Measurements from ENCODE around the gene TIAM1. TPM values are rescaled to one million over a fixed set of nuclear protein-coding genes. Genes with fewer than 3 reads are reported as not detected.

Gene TIAM1
- polyA plus RNA-seq, 2 of the 4 experiments (the other 2 are of a cell fraction): 0.23 to 0.40 TPM

DNA sequence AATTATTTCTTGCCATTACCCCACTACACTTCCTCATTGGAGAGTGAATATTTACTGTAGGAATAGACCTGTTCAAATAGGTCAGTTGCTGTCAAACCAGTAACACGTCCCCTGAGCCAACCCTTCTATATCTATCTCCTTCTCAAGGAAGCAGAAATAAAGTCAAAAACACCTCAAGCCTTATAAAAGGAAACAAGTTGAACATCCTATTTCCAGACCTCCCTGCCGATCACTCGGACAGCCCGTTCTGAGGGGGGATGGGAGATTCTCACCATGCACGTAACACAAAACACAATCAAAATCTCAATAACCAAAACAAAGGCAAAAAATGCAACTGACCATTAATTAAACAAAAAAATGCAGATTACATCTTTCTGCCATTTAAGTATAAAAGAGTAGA, 184.3 kb downstream of the TIAM1 start:
- ATAC-seq: no peak
- DNase-seq (ENCODE audit: low read depth in 1 of 2, low spot score in 1 of 2): no peak
- POLR2A ChIA-PET: no interaction called here
- H3K27ac ChIP-seq: no peak overlapping the region
- no peak overlapping the region for H3K4me2 ChIP-seq
- 66% methylated on average over 5 of the region's 5 CpGs for WGBS (ENCODE audit: missing lambda C conversion rate)
- no peak overlapping the region for H3K4me3 ChIP-seq
- no peaks in the 10 kb centered on the region for H3K4me1 ChIP-seq
- CTCF ChIA-PET: interaction anchor here (0.9 kb wide), 1 partner anchor 12 kb away, joined by 3 read pairs; no protein-coding TSS in a partner anchor
- no peak for FAIRE-seq
- no peaks in the 10 kb centered on the region; the same call in 2 of the 3 replicates for H3K9me3 ChIP-seq
- TF ChIP-seq FOXS1 (CRISPR knock-in tag; IDR thresholded peaks at IDR 0.05): no peak

DNA sequence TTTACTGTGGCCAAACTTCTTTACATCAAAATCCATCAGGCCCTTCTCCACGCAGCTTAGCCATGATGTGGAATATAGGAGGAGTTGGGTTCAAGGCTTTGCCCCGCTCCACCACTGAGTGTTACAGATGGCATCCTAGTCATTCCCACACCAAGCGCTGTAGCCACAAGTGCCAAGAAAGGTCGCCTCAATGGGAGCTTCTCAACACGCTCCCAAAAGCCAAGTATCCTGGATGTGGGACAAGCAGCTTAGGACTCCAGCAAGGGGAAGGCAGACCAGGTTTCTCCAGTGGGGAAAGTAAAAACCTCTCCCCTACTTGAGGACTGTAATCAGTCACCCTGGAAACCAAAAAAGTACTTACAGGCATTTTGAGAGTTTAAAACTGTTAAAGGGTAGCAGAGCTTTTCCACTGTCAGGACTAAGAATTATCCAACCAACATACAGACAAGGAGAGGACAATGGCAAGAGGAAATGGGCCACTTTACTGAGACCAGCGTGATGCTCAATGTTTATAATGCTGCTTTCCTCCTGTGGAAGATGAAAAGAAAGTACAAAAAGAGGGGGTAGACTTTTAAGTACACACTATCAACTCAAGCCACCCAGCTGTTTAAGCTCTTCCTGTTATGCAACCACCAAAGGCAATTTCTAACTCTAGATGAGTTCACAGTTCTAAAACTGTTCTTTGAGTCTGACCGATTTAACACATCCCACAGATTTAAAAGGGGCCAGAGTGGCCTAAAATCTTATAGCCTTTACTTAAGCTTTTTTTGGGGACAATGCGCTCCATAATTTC, 185.1 kb downstream of the TIAM1 start:
- 33% methylated on average over 7 of the region's 8 CpGs for WGBS (ENCODE audit: missing lambda C conversion rate)
- Histone ChIP-seq H3K9me3 (no peaks in the 10 kb centered on the region; the same call in 2 of the 3 replicates), H3K4me1 (no peaks in the 10 kb centered on the region), H3K4me2 (no peak overlapping the region), H3K27ac (no peak overlapping the region), H3K4me3 (no peak overlapping the region)
- no peak for DNase-seq (ENCODE audit: low read depth in 1 of 2, low spot score in 1 of 2)
- CTCF ChIA-PET: interaction anchor here (0.8 to 1.9 kb wide), 2 partner anchors 21 to 31 kb away, joined by 3 to 4 read pairs; no protein-coding TSS in a partner anchor
- no peak for ATAC-seq
- TF ChIP-seq CHD2 (IDR thresholded peaks at IDR 0.05; ENCODE audit: low read length, partially characterized antibody) (no peak), MAX (IDR thresholded peaks at IDR 0.05) (no peak), GATA3 (IDR thresholded peaks at IDR 0.05; ENCODE audit: borderline replicate concordance) (no peak), FOSL2 (IDR thresholded peaks at IDR 0.05) (no peak), FOSL2 (CRISPR knock-in tag; IDR thresholded peaks at IDR 0.05) (no peak), NFE2L2 (conservative IDR thresholded peaks at IDR 0.05; ENCODE audit: low read length) (no peak), HES2 (IDR thresholded peaks at IDR 0.05) (no peak)
- FAIRE-seq: no peak
- POLR2A ChIA-PET: no interaction called here

GRCh38 chr21:31157756-31158155, 186.3 kb downstream of the TIAM1 start:
- Histone ChIP-seq H3K4me2 (no peak overlapping the region), H3K9me3 (no peaks in the 10 kb centered on the region; the same call in 2 of the 3 replicates), H3K4me3 (no peak overlapping the region), H3K27ac (no peak overlapping the region), H3K4me1 (no peaks in the 10 kb centered on the region)
- no peak for FAIRE-seq
- no peak for ATAC-seq
- CTCF ChIA-PET: interaction anchor here (0.6 to 1.9 kb wide), 2 partner anchors 22 to 614 kb away, joined by 3 to 4 read pairs; no protein-coding TSS in a partner anchor
- no peak for DNase-seq (ENCODE audit: low read depth in 1 of 2, low spot score in 1 of 2)
- 14% methylated on average over 5 of the region's 5 CpGs for WGBS (ENCODE audit: missing lambda C conversion rate)
- TF ChIP-seq JUN (IDR thresholded peaks at IDR 0.05) (no peak), ZSCAN20 (CRISPR knock-in tag; IDR thresholded peaks at IDR 0.05) (no peak), POLR2A (IDR thresholded peaks at IDR 0.05; ENCODE audit: low read length) (no peak), EP300 (IDR thresholded peaks at IDR 0.05) (no peak), HDAC2 (IDR thresholded peaks at IDR 0.05) (no peak), ESRRA (IDR thresholded peaks at IDR 0.05; ENCODE audit: borderline replicate concordance, low read length) (no peak)
- TF ChIP-seq, protein P1, sequence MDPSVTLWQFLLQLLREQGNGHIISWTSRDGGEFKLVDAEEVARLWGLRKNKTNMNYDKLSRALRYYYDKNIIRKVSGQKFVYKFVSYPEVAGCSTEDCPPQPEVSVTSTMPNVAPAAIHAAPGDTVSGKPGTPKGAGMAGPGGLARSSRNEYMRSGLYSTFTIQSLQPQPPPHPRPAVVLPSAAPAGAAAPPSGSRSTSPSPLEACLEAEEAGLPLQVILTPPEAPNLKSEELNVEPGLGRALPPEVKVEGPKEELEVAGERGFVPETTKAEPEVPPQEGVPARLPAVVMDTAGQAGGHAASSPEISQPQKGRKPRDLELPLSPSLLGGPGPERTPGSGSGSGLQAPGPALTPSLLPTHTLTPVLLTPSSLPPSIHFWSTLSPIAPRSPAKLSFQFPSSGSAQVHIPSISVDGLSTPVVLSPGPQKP (IDR thresholded peaks at IDR 0.05; ENCODE audit: low read depth, low read length): no peak
- TF ChIP-seq, protein P2, sequence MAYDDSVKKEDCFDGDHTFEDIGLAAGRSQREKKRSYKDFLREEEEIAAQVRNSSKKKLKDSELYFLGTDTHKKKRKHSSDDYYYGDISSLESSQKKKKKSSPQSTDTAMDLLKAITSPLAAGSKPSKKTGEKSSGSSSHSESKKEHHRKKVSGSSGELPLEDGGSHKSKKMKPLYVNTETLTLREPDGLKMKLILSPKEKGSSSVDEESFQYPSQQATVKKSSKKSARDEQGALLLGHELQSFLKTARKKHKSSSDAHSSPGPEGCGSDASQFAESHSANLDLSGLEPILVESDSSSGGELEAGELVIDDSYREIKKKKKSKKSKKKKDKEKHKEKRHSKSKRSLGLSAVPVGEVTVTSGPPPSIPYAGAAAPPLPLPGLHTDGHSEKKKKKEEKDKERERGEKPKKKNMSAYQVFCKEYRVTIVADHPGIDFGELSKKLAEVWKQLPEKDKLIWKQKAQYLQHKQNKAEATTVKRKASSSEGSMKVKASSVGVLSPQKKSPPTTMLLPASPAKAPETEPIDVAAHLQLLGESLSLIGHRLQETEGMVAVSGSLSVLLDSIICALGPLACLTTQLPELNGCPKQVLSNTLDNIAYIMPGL (CRISPR knock-in tag; IDR thresholded peaks at IDR 0.05; ENCODE audit: borderline replicate concordance): no peak
- POLR2A ChIA-PET: no interaction called here

DNA sequence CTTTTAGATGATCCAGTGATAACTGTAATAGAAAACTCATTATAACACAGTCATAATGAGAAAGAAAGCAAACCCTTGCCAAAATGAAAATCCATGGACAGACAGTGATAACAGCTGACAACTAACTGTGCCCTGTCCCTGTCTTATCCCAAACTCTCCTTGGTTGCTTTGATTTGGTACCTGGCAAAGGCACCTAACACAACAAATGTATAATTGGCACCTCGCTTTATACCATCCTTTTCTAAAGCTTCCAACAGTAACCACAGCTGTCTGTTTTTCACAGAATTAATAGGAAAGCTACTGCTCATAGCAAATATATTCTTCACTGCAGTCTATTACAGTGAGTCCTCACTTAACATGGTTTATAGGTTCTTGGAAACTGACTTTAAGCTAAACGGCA, 187.4 kb downstream of the TIAM1 start:
- ChIA-PET CTCF (interaction anchor here (0.8 to 1.2 kb wide), 2 partner anchors 10 to 24 kb away, joined by 3 to 4 read pairs; no protein-coding TSS in a partner anchor), POLR2A (no interaction called here)
- Histone ChIP-seq H3K27ac (no peak overlapping the region), H3K4me2 (no peak overlapping the region), H3K4me1 (no peaks in the 10 kb centered on the region), H3K4me3 (no peak overlapping the region), H3K9me3 (no peaks in the 10 kb centered on the region; the same call in 2 of the 3 replicates)
- ATAC-seq: no peak
- 5% methylated on average over 2 of the region's 2 CpGs for WGBS (ENCODE audit: missing lambda C conversion rate)
- peak in 1 of 2 experiments; percentile 1 for DNase-seq (ENCODE audit: low read depth in 1 of 2, low spot score in 1 of 2)
- FAIRE-seq: no peak
- TF ChIP-seq FOSL2 (IDR thresholded peaks at IDR 0.05) (no peak), FOSL2 (CRISPR knock-in tag; IDR thresholded peaks at IDR 0.05) (no peak), NR3C1 (IDR thresholded peaks at IDR 0.05) (no peak), RFX5 (IDR thresholded peaks at IDR 0.05) (no peak), JUN (IDR thresholded peaks at IDR 0.05) (no peak), ZSCAN20 (CRISPR knock-in tag; IDR thresholded peaks at IDR 0.05) (no peak), MAX (IDR thresholded peaks at IDR 0.05) (no peak)
